C4-2B (cell line): Measurements from ENCODE around the gene UCP3.

Source experiments
- ZFX ChIP-seq: fragments of 450-650 bp; IDR thresholded peaks from 2 replicates; pipeline ENCODE4 v1.6.1; 2017
- TF ChIP-seq, protein P1 (sequence below): fragments of 450-650 bp; conservative IDR thresholded peaks from 2 replicates; pipeline ENCODE4 v1.5.1; 2017; ENCODE audit warnings: mild to moderate bottlenecking

DNA sequence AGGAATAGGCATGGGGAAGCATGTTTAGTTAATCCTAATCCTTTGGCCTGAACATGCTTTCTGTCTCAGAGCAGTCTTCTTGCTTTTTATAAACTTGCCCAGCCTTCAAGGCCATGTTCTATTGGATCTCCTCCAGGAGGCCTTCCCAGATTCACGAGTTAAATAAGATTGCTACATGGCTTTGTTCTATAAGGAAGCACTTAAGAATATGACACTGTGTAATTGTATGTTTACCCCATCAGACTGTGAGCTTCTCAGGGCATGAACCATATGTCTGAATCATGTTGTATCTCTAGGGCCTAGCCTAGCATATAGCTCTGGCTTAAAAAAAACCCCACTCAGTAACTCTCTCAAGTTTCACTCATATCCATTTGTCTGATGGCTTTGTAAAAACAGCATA, 26.4 kb upstream of the UCP3 start:
- no peak for TF ChIP-seq ZFX
- TF ChIP-seq, protein P1, sequence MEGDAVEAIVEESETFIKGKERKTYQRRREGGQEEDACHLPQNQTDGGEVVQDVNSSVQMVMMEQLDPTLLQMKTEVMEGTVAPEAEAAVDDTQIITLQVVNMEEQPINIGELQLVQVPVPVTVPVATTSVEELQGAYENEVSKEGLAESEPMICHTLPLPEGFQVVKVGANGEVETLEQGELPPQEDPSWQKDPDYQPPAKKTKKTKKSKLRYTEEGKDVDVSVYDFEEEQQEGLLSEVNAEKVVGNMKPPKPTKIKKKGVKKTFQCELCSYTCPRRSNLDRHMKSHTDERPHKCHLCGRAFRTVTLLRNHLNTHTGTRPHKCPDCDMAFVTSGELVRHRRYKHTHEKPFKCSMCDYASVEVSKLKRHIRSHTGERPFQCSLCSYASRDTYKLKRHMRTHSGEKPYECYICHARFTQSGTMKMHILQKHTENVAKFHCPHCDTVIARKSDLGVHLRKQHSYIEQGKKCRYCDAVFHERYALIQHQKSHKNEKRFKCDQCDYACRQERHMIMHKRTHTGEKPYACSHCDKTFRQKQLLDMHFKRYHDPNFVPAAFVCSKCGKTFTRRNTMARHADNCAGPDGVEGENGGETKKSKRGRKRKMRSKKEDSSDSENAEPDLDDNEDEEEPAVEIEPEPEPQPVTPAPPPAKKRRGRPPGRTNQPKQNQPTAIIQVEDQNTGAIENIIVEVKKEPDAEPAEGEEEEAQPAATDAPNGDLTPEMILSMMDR, result no peak
